Measurements from ENCODE around the gene TMEM151B.

The TMEM151B gene

DNA sequence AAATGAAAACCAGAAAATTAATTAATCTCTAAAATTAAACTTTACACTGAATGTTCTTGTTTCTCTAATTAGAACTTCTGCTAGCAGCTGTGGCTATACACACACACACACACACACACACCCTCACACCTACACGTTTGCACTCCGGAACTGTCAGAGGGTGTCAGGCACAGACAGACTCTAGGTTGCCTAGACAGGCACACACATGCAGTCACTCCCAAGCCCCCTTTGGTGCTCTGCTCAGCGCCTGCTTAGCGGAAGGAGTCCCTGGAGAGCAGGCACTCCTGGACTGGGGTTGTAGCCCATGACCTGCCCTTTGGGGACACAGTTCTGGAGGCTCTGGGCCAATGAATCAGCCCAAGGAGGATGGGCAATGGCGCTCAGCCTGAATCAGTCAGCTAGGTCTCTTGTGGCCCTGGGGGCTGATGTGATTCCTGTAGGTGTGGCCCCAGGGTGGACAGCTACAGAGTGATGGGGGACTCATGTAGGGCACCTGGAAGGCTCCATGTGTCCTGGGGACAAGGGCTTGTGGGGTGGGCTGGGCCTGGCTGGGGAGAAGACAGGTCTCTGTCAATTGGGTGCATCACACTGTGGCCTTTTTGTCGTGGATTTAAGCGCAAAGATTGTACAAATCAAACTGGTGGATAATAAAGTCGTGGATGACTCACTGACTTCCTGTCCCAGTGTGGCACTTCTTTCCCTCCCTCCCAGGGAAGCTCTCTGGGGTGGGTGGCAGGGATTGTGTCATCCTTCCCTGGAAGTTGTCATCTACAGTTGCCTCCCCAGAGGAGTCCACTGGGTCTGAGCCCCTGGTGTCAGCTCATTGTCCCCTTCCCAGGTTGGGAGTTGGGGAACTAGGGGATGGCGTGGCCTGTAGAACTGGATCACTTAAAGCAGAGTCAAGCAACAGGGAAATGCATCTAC, 8.8 kb downstream of the TMEM151B start:
- no peak for DNase-seq (ENCODE audit: low read depth)
- no peak overlapping the region for H3K4me3 ChIP-seq (ENCODE audit: low read length)
- TF ChIP-seq, protein P1, sequence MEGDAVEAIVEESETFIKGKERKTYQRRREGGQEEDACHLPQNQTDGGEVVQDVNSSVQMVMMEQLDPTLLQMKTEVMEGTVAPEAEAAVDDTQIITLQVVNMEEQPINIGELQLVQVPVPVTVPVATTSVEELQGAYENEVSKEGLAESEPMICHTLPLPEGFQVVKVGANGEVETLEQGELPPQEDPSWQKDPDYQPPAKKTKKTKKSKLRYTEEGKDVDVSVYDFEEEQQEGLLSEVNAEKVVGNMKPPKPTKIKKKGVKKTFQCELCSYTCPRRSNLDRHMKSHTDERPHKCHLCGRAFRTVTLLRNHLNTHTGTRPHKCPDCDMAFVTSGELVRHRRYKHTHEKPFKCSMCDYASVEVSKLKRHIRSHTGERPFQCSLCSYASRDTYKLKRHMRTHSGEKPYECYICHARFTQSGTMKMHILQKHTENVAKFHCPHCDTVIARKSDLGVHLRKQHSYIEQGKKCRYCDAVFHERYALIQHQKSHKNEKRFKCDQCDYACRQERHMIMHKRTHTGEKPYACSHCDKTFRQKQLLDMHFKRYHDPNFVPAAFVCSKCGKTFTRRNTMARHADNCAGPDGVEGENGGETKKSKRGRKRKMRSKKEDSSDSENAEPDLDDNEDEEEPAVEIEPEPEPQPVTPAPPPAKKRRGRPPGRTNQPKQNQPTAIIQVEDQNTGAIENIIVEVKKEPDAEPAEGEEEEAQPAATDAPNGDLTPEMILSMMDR (conservative IDR thresholded peaks at IDR 0.05; ENCODE audit: low read length) = no peak

DNA sequence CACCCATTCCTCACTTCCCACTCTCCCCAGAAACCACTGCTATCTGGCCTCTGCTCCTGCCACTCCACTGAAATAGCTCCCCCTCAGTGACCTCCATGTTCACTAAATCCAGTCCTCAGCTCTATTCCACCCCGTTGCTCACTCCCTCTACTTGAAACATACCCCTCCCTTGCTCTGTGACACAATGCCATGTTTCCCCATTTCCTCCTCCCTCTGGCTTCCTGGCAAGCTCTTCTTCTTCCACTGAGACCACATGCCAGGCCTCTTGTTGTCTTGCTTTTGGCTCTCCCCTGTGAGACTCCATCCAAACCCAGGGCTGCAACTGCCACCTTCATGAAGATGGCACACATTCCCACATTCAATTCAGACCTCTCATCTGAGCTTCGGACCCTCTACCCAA, 13.9 kb downstream of the TMEM151B start:
- H3K4me3 ChIP-seq (ENCODE audit: low read length) = no peak overlapping the region
- no peak for DNase-seq (ENCODE audit: low read depth)
- TF ChIP-seq, protein P1 (conservative IDR thresholded peaks at IDR 0.05; ENCODE audit: low read length) = no peak

DNA sequence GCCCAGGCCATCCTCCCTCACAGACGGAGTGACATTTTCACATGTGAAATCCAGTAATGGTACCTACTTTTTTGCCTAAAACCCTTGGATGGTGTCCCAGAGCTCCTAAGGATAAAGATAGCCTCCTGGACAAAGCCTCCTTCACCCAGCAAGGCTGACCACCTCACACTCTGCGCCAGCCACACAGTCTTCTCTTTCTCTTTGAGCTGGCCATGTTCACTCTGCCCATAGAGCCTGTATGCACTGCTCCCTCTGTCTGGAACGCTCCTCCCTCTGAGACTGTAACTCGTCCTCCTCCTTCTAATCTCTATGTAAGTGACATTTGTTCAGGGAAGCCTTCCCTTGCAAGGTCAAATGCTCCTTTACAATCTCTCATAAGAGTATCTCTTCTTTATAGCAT, 14.6 kb downstream of the TMEM151B start:
- no peak overlapping the region for H3K4me3 ChIP-seq (ENCODE audit: low read length)
- TF ChIP-seq, protein P1 (conservative IDR thresholded peaks at IDR 0.05; ENCODE audit: low read length) = no peak
- DNase-seq (ENCODE audit: low read depth) = no peak

DNA sequence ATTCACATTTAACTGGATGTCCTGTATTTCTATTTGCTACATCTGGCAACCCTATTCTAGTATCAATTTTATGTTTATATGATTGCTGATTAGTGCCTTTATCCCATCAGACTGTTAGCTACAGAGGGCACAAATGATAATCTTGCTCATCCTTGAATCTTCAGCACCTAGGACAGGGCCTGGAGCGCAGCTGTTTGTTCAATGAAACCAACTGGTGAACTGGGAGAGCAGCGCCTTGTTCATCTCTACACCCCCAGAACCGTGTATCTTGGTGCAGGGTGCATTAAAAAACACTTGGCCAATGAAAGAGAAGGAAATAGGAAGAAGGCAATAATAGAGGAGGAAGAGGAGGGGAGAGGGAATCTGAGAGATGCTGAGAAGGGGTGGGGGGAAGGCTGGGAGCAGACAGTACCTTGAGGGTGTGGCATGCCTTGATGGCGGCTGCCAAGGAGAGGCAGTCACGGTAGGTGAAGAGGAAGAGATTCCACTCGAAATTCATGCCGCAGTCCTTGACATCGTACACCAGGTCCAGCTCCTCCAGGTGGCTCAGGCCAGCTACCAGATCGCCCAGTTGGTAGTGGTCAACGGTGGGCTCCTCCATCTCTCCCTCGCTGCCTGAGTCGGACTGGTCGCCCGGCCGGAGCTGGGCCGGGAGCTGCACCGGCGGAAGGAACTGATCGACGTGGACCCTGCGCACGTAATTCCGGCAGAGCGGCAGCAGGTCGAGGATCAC, 15.5 kb downstream of the TMEM151B start:
- H3K4me3 ChIP-seq (ENCODE audit: low read length) = no peak overlapping the region
- no peak for DNase-seq (ENCODE audit: low read depth)
- TF ChIP-seq, protein P1 (conservative IDR thresholded peaks at IDR 0.05; ENCODE audit: low read length) = no peak

DNA sequence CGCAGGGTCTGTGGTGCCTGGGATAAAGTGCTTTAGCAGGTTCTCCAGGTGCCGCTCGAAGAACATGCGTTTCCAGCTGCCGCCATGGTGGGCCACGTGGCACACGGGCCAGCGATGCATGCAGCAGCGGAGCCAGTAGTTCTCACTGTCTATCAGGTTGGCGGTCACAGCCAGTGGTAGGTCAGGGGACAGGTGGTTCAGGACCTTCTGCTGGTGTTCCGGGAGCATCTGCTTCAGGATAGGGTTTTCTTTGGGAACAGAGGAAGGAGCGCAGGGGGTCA, 16.0 kb downstream of the TMEM151B start:
- no peak overlapping the region for H3K4me3 ChIP-seq (ENCODE audit: low read length)
- no peak for DNase-seq (ENCODE audit: low read depth)
- TF ChIP-seq, protein P1 (conservative IDR thresholded peaks at IDR 0.05; ENCODE audit: low read length) = no peak

DNA sequence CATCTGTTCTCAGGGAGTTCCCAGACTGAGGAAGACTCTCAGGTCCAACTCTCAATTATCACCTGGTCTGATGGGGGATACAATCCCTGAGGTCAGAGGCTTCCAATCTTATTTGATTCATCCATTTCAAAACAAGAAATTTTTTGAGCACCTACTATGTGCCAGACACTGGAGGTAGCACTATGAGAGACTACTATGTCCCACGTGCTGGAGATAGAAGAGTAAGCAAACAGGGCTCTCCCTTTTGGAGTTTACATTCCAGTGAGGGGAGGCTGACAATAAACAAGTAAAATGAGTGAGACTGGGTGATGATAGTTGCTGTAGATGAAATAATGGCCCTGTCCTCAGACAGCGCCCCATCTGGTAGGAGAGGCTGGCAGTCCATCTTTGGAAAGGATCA, 16.5 kb downstream of the TMEM151B start:
- TF ChIP-seq, protein P1 (conservative IDR thresholded peaks at IDR 0.05; ENCODE audit: low read length) = no peak
- no peak overlapping the region for H3K4me3 ChIP-seq (ENCODE audit: low read length)
- DNase-seq (ENCODE audit: low read depth) = no peak
